ENCODE measurements around the gene PHF12.
A peak's percentile ranks its signal among the peaks of the same experiment; 100 is the strongest.
"Not testable (repeated sequence)": the region's sequence is repeated elsewhere in the genome, so short reads cannot be mapped to it uniquely, and the experiment has no call there.

Gene PHF12

GRCh38 chr17:28901866-28902818 lies 49.2 kb downstream of the PHF12 start:
- DNase-seq = peak in 4 of 14 donors; percentile 60 to 75 (median 68)

GRCh38 chr17:28900986-28901726 lies 50.2 kb downstream of the PHF12 start:
- peak in 1 of 14 donors; percentile 66 for DNase-seq

- no peak for DNase-seq
These were observed 52.0 kb downstream of the PHF12 start for GRCh38 chr17:28899212-28899815.

- no peak for DNase-seq
These were observed 52.8 kb downstream of the PHF12 start for GRCh38 chr17:28898527-28898955.

GRCh38 chr17:28897769-28898526 lies 53.4 kb downstream of the PHF12 start:
- DNase-seq = peak in 1 of 14 donors; percentile 58

GRCh38 chr17:28896884-28897768 lies 54.2 kb downstream of the PHF12 start, which contains the start of gene FLOT2:
FLOT2 (minus strand) TSS chr17:28897733; CDS start chr17:28897574, 159 bp downstream.
- DNase-seq = peak in 12 of 14 donors; percentile 21 to 83 (median 44)

- DNase-seq = peak in 1 of 14 donors; percentile 22
These were observed 54.8 kb downstream of the PHF12 start for GRCh38 chr17:28896491-28896883.

GRCh38 chr17:28895794-28896447 lies 55.4 kb downstream of the PHF12 start:
- peak in 1 of 14 donors; percentile 4 for DNase-seq

GRCh38 chr17:28893248-28894183 lies 57.8 kb downstream of the PHF12 start:
- DNase-seq = not testable (repeated sequence)

GRCh38 chr17:28892024-28892423 lies 59.3 kb downstream of the PHF12 start:
- DNase-seq = no peak

GRCh38 chr17:28891201-28891600 lies 60.1 kb downstream of the PHF12 start:
- DNase-seq = no peak

- no peak for DNase-seq
These were observed 61.3 kb downstream of the PHF12 start for GRCh38 chr17:28889996-28890395.

GRCh38 chr17:28888832-28889231 lies 62.5 kb downstream of the PHF12 start:
- DNase-seq = no peak

- no peak for DNase-seq
These were observed 63.3 kb downstream of the PHF12 start for GRCh38 chr17:28887871-28888471.

GRCh38 chr17:28885951-28886350 lies 65.4 kb downstream of the PHF12 start:
- no peak for DNase-seq

- DNase-seq = no peak
These were observed 66.0 kb downstream of the PHF12 start for GRCh38 chr17:28885363-28885762.

GRCh38 chr17:28883967-28884702 lies 67.2 kb downstream of the PHF12 start:
- no peak for DNase-seq

Measured in C1 segment of cervical spinal cord (tissue), 14 donors.